Activated T-cell treated with anti-CD3 and anti-CD28 coated beads, Interleukin-2, amount 50 U/mL, for 24 hours (primary cell): Measurements from ENCODE around the gene SINHCAF.

Source experiments
- DNase-seq: peaks from one replicate; pipeline ENCODE4 v3.0.0-alpha.2; 2020
- H3K27ac Mint-ChIP-seq: 2 replicates; pipeline ENCODE4 v1.8.0; 2020; ENCODE audit warnings: mild to moderate bottlenecking, mixed read lengths
- H3K27me3 Mint-ChIP-seq: 2 replicates; pipeline ENCODE4 v1.8.0; 2020; ENCODE audit warnings: mixed read lengths
- H3K36me3 Mint-ChIP-seq: 2 replicates; pipeline ENCODE4 v1.8.0; 2020; ENCODE audit warnings: low read depth, mixed read lengths
- H3K4me1 Mint-ChIP-seq: 2 replicates; pipeline ENCODE4 v1.8.0; 2020; ENCODE audit warnings: low read depth, mixed read lengths
- H3K4me3 Mint-ChIP-seq: 2 replicates; pipeline ENCODE4 v1.8.0; 2020; ENCODE audit warnings: mild to moderate bottlenecking, moderate library complexity, mixed read lengths
- H3K9me3 Mint-ChIP-seq: 2 replicates; pipeline ENCODE4 v1.8.0; 2020; ENCODE audit warnings: mixed read lengths

Gene SINHCAF

GRCh38 chr12:31321897-31322228 lies 4.1 kb downstream of the SINHCAF start:
- Mint-ChIP-seq H3K4me1 (peaks cover 69% of the 10 kb centered on the region), H3K27ac (peak overlapping the region; percentile 98), H3K27me3 (no peaks in the 10 kb centered on the region), H3K4me3 (peak overlapping the region; percentile 100), H3K36me3 (peaks cover 63% of the 10 kb centered on the region), H3K9me3 (no peaks in the 10 kb centered on the region)
- no peak for DNase-seq

DNA sequence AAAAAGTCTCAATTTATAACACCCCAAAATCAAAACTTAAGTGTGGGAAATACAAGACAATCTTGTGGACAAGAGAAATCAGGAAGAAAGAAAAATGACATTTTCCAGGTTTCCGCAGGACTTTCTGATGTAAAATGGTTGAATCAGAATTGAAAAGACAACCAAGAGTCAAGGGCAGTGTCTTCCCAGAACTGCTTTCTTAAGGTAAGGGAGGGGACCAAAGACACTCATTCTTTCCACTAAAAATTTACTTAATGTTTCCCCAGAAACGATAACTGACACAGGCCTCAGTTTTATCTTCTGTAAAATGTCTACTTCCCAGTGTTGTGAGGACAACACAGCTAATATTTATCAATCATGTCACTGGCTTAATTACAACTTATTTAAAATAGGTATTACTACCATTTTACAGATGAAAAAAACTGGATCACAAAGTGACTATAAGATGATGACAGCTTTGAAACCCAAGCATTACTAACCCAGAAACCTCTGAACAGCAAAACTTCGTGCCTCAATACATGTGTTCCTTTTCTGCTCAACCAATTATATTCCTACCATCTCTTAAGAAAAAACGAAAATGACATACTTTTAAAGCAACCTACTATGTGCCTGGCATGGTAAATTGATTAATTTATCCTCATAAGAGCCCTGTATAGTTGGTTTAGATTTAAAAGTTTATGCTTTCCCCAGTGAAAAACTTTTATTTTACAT lies 4.6 kb downstream of the SINHCAF start:
- Mint-ChIP-seq H3K27me3 (no peaks in the 10 kb centered on the region), H3K27ac (peak overlapping the region; percentile 98), H3K36me3 (peaks cover 64% of the 10 kb centered on the region), H3K9me3 (no peaks in the 10 kb centered on the region), H3K4me1 (peaks cover 67% of the 10 kb centered on the region), H3K4me3 (peak overlapping the region; percentile 100)
- DNase-seq: no peak

GRCh38 chr12:31318657-31319269 lies 7.2 kb downstream of the SINHCAF start:
- peaks cover 66% of the 10 kb centered on the region for H3K36me3 Mint-ChIP-seq
- H3K27me3 Mint-ChIP-seq: no peaks in the 10 kb centered on the region
- no peaks in the 10 kb centered on the region for H3K9me3 Mint-ChIP-seq
- no peak for DNase-seq
- peak overlapping the region; percentile 100 for H3K4me3 Mint-ChIP-seq
- peaks cover 86% of the 10 kb centered on the region for H3K4me1 Mint-ChIP-seq
- peak overlapping the region; percentile 98 for H3K27ac Mint-ChIP-seq

- Mint-ChIP-seq H3K9me3 (no peaks in the 10 kb centered on the region), H3K4me3 (peak overlapping the region; percentile 100), H3K27me3 (no peaks in the 10 kb centered on the region), H3K36me3 (peaks cover 66% of the 10 kb centered on the region), H3K27ac (peak overlapping the region; percentile 98), H3K4me1 (peaks cover 82% of the 10 kb centered on the region)
- DNase-seq: no peak
Measured at GRCh38 chr12:31317471-31318395, 8.2 kb downstream of the SINHCAF start.

- H3K27me3 Mint-ChIP-seq: no peaks in the 10 kb centered on the region
- no peak for DNase-seq
- H3K36me3 Mint-ChIP-seq: peaks cover 69% of the 10 kb centered on the region
- peak overlapping the region; percentile 100 for H3K4me3 Mint-ChIP-seq
- no peaks in the 10 kb centered on the region for H3K9me3 Mint-ChIP-seq
- H3K27ac Mint-ChIP-seq: peak overlapping the region; percentile 98
- peaks cover 83% of the 10 kb centered on the region for H3K4me1 Mint-ChIP-seq
Measured at GRCh38 chr12:31316891-31317290, 9.1 kb downstream of the SINHCAF start.

DNA sequence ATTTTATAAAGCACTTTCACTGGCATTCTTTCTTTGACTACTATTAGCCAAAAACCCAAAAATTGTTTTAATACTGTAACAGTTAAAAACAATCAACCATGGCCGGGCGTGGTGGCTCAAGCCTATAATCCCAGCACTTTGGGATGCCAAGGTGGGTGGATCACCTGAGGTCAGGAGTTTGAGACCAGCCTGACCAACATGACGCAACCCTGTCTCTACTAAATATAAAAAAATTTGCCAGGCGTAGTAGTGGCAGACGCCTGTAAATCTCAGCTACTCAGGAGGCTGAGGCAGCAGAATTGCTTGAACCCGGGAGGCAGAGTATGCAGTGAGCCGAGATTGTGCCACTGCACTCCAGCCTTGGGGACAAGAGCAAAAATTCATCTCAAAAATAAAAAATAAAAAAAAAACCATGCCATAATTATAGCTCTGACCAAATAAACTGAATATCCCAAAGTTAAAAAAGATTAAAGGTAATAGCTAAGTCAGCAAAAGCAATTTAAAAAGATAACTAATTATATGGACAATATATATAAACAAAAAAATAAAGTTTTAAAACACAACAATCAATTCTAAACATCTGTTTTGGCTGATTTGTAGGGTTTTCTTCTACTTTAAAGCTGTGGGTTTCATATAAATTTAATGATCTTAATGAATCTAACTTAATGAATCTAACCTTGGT lies 10.0 kb downstream of the SINHCAF start:
- DNase-seq: no peak
- Mint-ChIP-seq H3K9me3 (no peaks in the 10 kb centered on the region), H3K4me1 (peaks cover 83% of the 10 kb centered on the region), H3K4me3 (no peak overlapping the region), H3K27ac (peak overlapping the region; percentile 65), H3K27me3 (no peaks in the 10 kb centered on the region), H3K36me3 (peaks cover 73% of the 10 kb centered on the region)

- Mint-ChIP-seq H3K9me3 (no peaks in the 10 kb centered on the region), H3K4me3 (peak overlapping the region; percentile 0), H3K27ac (peak overlapping the region; percentile 65), H3K27me3 (no peaks in the 10 kb centered on the region), H3K36me3 (peaks cover 75% of the 10 kb centered on the region), H3K4me1 (peaks cover 79% of the 10 kb centered on the region)
- DNase-seq: no peak
Measured at GRCh38 chr12:31315044-31315715, 10.8 kb downstream of the SINHCAF start.

DNA sequence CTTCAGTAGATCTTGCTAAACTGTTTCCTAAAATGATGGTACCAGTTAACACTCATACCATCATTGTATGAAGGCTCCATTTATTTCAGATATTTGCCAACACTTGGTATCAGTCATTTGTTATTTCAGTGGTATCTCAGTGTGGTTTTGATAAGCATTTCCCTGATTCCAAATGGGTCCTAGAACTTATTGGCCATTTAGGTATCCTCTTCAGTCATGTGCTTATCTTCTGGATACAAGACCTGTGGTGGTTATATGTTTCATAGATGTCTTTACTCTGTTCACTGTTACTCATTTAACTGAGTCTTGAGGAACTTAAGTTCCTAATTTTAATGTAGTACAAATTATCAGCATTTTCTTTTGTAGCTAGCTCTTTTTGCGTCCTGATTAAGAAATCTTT lies 13.5 kb downstream of the SINHCAF start:
- Mint-ChIP-seq H3K27me3 (no peaks in the 10 kb centered on the region), H3K4me1 (peaks cover 68% of the 10 kb centered on the region), H3K36me3 (peaks cover 84% of the 10 kb centered on the region), H3K27ac (no peak overlapping the region), H3K4me3 (no peak overlapping the region), H3K9me3 (no peaks in the 10 kb centered on the region)
- no peak for DNase-seq

DNA sequence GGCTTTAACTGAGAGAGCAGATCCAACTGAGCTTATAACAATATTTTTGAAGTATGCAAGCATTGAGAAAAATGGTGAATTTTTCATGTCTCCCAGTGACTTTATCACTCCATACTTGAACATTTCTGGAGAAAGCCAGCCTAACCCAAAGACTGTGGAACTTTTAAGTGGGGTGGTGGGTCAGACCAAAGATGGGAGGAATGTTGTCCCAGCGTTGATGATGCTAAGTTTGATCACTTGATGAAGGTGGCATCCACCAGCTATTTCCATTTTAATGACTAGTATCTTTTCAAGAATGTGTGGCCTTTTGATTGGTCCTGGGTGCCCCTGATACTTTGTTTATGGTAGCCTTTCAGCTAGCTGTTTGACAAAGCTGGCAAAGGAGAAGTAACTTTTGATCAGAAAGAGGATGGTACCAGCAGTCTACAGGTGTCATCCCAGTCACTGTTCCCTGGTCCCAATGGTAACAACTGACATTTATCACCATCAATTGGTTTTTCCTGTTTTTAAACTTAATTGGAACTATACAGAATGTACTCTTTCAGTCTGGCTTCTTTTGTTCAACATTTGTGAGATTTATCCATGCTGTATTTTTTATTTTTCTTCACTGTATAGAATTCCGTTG lies 14.2 kb downstream of the SINHCAF start:
- Mint-ChIP-seq H3K27me3 (no peaks in the 10 kb centered on the region), H3K36me3 (peaks cover 86% of the 10 kb centered on the region), H3K4me1 (peaks cover 68% of the 10 kb centered on the region), H3K4me3 (no peak overlapping the region), H3K27ac (no peak overlapping the region), H3K9me3 (no peaks in the 10 kb centered on the region)
- DNase-seq: no peak

- Mint-ChIP-seq H3K27me3 (no peaks in the 10 kb centered on the region), H3K9me3 (no peaks in the 10 kb centered on the region), H3K27ac (peak overlapping the region; percentile 20), H3K36me3 (peaks cover 95% of the 10 kb centered on the region), H3K4me3 (no peak overlapping the region), H3K4me1 (peaks cover 71% of the 10 kb centered on the region)
- DNase-seq: no peak
Measured at GRCh38 chr12:31310488-31310887, 15.5 kb downstream of the SINHCAF start.

GRCh38 chr12:31309279-31309678 lies 16.7 kb downstream of the SINHCAF start:
- H3K27me3 Mint-ChIP-seq: no peaks in the 10 kb centered on the region
- H3K9me3 Mint-ChIP-seq: no peaks in the 10 kb centered on the region
- H3K4me1 Mint-ChIP-seq: peaks cover 71% of the 10 kb centered on the region
- no peak for DNase-seq
- H3K4me3 Mint-ChIP-seq: no peak overlapping the region
- H3K36me3 Mint-ChIP-seq: peaks cover 95% of the 10 kb centered on the region
- H3K27ac Mint-ChIP-seq: no peak overlapping the region

DNA sequence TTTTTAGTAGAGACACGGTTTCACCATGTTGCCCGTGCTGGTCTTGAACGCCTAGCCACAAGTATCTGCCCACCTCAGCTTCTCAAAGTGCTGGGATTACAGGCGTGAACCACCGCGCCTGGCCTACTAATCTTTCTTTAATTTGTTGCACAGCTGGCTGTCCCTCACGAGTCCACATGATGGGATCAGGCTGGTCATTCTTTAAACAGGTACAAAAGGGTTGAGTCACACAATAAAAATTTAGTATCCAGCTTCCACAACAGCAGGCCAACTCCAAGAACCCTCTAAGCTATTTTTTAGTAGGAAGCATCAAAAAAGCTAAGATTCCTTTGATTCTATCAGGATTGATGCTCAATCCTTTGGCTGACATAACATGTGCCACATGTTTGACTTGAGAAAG lies 17.8 kb downstream of the SINHCAF start:
- no peaks in the 10 kb centered on the region for H3K27me3 Mint-ChIP-seq
- H3K9me3 Mint-ChIP-seq: no peaks in the 10 kb centered on the region
- H3K4me3 Mint-ChIP-seq: no peak overlapping the region
- H3K4me1 Mint-ChIP-seq: peaks cover 76% of the 10 kb centered on the region
- peaks cover 97% of the 10 kb centered on the region for H3K36me3 Mint-ChIP-seq
- no peak for DNase-seq
- peak overlapping the region; percentile 22 for H3K27ac Mint-ChIP-seq

DNA sequence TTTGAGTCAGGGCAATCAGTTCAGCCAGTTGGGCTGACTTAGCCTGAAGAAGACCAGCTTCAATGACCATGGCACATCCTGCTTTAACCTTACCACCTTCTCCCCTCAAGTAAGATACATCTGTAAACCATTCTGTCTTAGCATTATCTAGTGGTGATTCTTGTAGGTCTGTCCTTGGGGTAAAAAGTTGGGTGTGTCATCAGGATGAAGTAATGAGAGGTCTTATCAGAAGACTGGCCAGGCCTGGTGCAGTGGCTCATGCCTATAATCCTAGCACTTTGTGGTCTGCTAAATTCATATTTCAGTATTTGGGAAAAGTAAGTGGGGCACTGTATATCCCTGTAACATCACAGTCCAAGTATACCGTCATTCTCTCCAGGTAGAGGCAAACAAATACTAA lies 19.1 kb downstream of the SINHCAF start:
- Mint-ChIP-seq H3K36me3 (peaks cover 97% of the 10 kb centered on the region), H3K27ac (peak overlapping the region; percentile 26)

More for the DNA sequence above, 19.1 kb downstream of the SINHCAF start:
- DNase-seq: no peak
- no peak overlapping the region for H3K4me3 Mint-ChIP-seq
- no peaks in the 10 kb centered on the region for H3K9me3 Mint-ChIP-seq
- peaks cover 77% of the 10 kb centered on the region for H3K4me1 Mint-ChIP-seq
- H3K27me3 Mint-ChIP-seq: no peaks in the 10 kb centered on the region
